Measurements from ENCODE around the gene SH3D19.
"Not testable (repeated sequence)": the region's sequence is repeated elsewhere in the genome, so short reads cannot be mapped to it uniquely, and the experiment has no call there.

Gene SH3D19

GRCh38 chr4:151324124-151324751 is 1.2 kb downstream of the SH3D19 start:
- DNase-seq: peak in 2 of 42 donors; percentile 9 to 18
- intact Hi-C loops (cut with DNase I): no loop called here

- intact Hi-C loops (cut with DNase I): no loop called here
- DNase-seq: no peak
Measured at GRCh38 chr4:151323667-151324066, 1.7 kb downstream of the SH3D19 start.

DNA sequence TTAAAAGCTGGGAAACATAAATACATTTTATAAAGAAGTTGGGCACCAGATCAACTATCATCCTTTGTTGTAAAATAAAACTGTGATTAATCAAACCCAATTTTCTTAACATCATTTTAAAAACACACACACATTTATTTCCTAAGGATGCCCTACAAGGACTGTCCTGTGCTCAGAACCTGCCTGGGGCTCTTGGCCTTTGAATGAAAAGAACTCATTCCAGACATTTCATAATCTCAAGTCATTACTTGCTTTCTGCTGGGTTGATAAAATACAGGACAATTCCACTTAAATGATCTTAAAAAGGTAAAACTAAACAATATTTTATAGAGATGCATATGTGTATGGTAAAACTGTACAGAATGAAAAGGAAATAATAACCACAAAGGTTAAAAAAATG is 2.8 kb downstream of the SH3D19 start:
- intact Hi-C loops (cut with DNase I): no loop called here

DNA sequence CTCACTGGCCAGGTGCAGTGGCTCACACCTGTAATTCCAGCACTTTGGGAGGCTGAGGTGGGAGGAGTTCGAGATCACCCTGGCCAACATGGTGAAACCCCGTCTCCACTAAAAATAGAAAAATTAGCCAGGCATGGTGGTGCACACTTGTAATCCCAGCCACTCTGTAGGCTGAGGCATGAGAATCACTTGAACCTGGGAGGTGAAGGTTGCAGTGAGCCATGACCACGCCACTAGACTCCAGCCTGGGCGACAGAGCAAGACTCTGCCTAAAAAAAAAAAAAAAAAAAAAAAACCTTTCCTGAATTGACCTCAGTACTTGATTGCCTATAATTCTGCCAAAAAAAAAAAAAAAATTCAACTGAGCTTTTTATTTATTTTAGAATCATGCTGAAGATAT is 3.2 kb downstream of the SH3D19 start:
- intact Hi-C loops (cut with DNase I); DNase-seq: not testable (repeated sequence)

More for the DNA sequence above, 2.8 kb downstream of the SH3D19 start:
- no peak for DNase-seq

GRCh38 chr4:151321586-151321985 is 3.8 kb downstream of the SH3D19 start:
- intact Hi-C loops (cut with DNase I): no loop called here
- DNase-seq: no peak

DNA sequence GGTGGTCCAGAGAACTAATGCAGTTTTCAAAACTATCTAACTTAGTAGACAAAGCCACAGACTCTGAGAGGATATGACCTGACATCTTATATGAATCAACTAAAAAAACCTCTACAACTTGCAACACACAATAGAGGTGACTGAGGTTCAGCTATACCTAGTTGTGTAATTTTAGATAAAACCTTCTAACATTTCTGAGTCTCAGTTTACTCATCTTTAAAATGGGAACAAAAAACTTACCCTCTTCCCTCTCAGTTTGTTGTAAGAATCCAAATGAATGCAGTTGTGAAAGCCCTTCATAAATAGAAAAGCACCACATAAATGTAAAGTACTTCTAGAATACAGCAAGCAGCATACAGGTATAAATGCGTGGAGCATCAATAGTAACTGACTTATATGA is 5.9 kb downstream of the SH3D19 start:
- DNase-seq: no peak
- intact Hi-C loops (cut with DNase I): no loop called here

GRCh38 chr4:151318307-151319006 is 6.9 kb downstream of the SH3D19 start:
- DNase-seq: no peak
- intact Hi-C loops (cut with DNase I): no loop called here

GRCh38 chr4:151316645-151317044 is 8.8 kb downstream of the SH3D19 start:
- intact Hi-C loops (cut with DNase I): no loop called here
- no peak for DNase-seq

DNA sequence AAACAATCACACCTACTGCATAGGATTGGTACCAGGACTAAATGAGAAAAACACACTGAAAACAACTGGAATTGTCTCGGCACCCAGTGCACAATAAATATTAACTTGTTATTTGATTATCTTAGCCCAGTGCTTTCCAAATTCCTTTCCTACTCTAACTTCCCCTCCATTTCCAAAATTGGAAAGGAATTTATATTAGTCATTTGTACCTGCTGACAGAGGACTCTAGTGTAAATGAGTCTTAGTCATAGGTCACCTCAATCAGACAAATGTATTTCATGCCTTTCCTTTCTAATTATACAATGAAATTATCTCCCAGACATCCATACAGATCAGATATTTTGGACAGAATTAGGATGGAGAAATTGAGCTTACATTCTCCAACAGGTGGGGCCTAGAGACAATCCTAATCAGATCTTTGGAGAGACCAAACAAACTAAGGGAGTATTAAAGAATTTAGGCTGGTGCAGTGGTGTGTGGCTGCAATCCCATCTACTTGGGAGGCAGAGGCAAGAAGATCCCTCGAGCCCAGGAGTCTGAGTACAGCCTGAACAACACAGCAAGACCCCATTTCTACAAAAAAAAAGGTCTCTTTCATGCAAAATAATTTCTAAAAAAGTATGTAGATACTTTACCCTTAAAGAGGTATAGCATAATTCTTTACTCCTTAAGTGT is 10.1 kb downstream of the SH3D19 start:
- no peak for DNase-seq
- intact Hi-C loops (cut with DNase I): no loop called here

- intact Hi-C loops (cut with DNase I): no loop called here
Measured at GRCh38 chr4:151314479-151314878, 10.9 kb downstream of the SH3D19 start.

DNA sequence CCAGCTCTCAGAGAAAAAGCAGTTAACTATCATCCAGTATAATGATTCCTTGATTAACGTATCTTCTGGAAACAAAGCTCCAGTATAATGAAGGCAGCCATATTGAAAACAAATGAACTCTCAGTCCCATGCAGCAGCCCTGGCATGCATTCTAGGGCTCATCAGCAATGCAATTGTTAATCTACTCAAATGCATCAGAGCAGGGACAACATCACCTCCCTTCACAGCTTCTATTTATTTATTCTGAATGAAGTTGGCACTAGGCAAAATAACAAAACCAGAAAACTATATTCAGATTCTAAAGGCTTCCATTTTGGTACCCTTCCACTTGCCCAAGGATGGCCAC is 11.4 kb downstream of the SH3D19 start:
- DNase-seq: no peak

More at GRCh38 chr4:151314479-151314878, 10.9 kb downstream of the SH3D19 start:
- DNase-seq: no peak

GRCh38 chr4:151313306-151314009 is 11.9 kb downstream of the SH3D19 start:
- intact Hi-C loops (cut with DNase I): no loop called here

More for the DNA sequence above, 11.4 kb downstream of the SH3D19 start:
- intact Hi-C loops (cut with DNase I): no loop called here

GRCh38 chr4:151310124-151310728 is 15.2 kb downstream of the SH3D19 start:
- no peak for DNase-seq
- intact Hi-C loops (cut with DNase I): no loop called here

More at GRCh38 chr4:151313306-151314009, 11.9 kb downstream of the SH3D19 start:
- DNase-seq: no peak

- intact Hi-C loops (cut with DNase I): no loop called here
- no peak for DNase-seq
Measured at GRCh38 chr4:151304755-151305154, 20.6 kb downstream of the SH3D19 start.

- DNase-seq: no peak
- intact Hi-C loops (cut with DNase I): no loop called here
Measured at GRCh38 chr4:151304226-151304625, 21.2 kb downstream of the SH3D19 start.

GRCh38 chr4:151302432-151302831 is 23.0 kb downstream of the SH3D19 start:
- peak in 5 of 42 donors; percentile 4 to 53 (median 22) for DNase-seq
- intact Hi-C loops (cut with DNase I): no loop called here

DNA sequence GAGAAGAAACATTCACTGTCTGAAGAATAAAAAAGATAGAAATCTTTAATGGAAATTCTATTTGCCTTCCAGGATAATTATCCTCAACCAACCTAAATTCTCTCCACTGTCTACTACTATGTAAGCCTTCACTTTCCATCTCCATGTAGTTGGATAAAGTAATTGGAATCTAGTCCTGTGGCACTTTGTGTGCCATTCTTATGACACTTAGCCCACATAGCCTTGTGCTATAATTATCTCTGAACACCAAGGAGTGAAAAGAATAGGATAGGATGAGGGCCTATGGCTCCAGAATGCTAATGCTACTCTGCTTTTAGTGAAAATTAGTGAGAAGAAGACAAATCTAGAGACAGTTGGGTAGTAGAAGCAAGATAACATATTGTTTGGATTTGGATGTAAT is 28.2 kb downstream of the SH3D19 start:
- intact Hi-C loops (cut with DNase I): no loop called here
- no peak for DNase-seq

GRCh38 chr4:151296227-151296626 is 29.2 kb downstream of the SH3D19 start:
- intact Hi-C loops (cut with DNase I): no loop called here
- peak in 1 of 42 donors; percentile 58 for DNase-seq

DNA sequence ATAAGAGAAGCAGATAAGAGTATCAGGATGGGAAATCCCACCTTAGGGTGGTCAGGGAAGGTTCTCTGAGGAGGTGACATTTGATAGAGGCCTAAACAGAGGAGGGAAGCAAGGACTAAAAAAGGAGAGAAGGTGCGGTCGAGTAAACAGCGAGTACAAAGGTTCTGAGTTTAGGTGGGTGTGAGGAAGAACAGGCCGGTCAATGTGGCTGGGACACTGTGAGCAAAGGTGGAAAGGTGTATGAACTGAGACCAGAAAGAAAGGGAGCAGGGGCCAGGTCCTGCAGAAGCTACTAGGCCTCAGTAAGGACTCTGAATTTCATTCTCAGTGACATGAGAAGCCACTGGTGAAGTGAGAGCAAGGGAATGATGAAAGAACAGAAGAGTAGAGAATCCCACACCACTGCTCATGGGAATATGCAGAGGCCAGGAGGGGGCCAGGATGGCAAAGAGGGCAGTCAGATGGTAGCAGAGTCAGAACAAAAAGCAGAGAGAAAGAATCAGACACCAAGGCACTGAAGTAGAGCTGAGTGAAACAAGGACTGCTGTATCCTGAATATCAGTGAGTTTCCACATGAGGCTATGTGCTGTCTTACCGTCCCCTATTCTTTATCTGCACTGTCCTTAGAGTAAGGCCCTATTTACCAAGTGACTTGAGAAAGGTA is 30.4 kb downstream of the SH3D19 start:
- intact Hi-C loops (cut with DNase I): no loop called here
- no peak for DNase-seq

Data from head of caudate nucleus (tissue), 42 donors.